Measurements from ENCODE around the gene NFATC2.

DNA sequence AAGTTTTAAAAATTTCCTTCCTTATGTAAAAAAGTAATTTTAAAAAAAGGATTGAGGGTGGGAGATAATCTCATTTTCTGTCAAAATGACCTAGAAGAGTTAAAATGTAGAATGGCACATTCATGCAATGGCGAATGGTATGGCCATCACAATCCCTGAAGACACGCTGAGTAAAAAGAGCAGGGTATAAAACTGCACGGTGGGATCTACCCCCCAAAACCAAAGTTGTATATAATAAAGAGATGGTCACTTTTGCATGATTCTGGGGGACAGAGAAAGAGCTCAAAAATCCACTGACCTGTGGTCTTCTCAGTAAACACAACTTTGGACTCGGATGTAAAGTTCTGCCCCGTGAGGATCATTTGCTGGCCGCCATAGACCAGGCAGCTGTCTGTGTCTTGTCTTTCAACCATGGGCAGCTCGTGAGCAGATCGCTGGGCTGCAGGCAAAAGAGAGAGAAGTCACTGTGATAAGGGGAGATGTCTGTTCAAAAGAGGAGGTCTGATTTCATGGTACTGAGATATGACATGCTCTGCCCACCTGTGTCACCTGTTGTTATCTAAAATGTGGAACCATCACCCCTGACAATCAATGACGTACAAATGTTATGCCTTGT is 88.2 kb downstream of the NFATC2 start:
- TF ChIP-seq, protein P1, sequence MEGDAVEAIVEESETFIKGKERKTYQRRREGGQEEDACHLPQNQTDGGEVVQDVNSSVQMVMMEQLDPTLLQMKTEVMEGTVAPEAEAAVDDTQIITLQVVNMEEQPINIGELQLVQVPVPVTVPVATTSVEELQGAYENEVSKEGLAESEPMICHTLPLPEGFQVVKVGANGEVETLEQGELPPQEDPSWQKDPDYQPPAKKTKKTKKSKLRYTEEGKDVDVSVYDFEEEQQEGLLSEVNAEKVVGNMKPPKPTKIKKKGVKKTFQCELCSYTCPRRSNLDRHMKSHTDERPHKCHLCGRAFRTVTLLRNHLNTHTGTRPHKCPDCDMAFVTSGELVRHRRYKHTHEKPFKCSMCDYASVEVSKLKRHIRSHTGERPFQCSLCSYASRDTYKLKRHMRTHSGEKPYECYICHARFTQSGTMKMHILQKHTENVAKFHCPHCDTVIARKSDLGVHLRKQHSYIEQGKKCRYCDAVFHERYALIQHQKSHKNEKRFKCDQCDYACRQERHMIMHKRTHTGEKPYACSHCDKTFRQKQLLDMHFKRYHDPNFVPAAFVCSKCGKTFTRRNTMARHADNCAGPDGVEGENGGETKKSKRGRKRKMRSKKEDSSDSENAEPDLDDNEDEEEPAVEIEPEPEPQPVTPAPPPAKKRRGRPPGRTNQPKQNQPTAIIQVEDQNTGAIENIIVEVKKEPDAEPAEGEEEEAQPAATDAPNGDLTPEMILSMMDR (IDR thresholded peaks at IDR 0.05), result no peak
- no peak for TF ChIP-seq POLR2A (IDR thresholded peaks at IDR 0.05)
